WI38 (cell line): ENCODE results near the gene MAPT.
"Not testable (repeated sequence)": the region's sequence is repeated elsewhere in the genome, so short reads cannot be mapped to it uniquely, and the experiment has no call there.

Experiments
- H3K4me3 ChIP-seq: 2 replicates; pipeline ENCODE4 v1.5.1; 2011; ENCODE audit warnings: low read depth, mild to moderate bottlenecking, control low read depth, low read length
- CTCF ChIP-seq: IDR thresholded peaks from 2 replicates; pipeline ENCODE4 v1.5.1; 2012; ENCODE audit warnings: low read depth, mild to moderate bottlenecking, control low read depth, low read length

The MAPT gene

GRCh38 chr17:45954914-45955313, 60.6 kb downstream of the MAPT start:
- H3K4me3 ChIP-seq: no peak overlapping the region
- no peak for TF ChIP-seq CTCF

- H3K4me3 ChIP-seq: no peak overlapping the region
- TF ChIP-seq CTCF: no peak
Observed at GRCh38 chr17:45955326-45955725, 61.0 kb downstream of the MAPT start.

GRCh38 chr17:45956090-45956489, 61.7 kb downstream of the MAPT start:
- TF ChIP-seq CTCF: no peak

DNA sequence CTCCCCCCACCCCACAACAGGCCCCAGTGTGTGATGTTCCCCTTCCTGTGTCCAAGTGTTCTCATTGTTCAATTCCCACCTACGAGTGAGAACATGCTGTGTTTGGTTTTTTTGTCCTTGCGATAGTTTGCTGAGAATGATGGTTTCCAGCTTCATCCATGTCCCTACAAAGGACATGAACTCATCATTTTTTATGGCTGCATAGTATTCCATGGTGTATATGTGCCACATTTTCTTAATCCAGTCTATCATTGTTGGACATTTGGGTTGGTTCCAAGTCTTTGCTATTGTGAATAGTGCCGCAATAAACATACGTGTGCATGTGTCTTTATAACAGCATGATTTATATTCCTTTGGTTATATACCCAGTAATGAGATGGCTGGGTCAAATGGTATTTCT, 62.4 kb downstream of the MAPT start:
- H3K4me3 ChIP-seq: not testable (repeated sequence)

More at GRCh38 chr17:45956090-45956489, 61.7 kb downstream of the MAPT start:
- no peak overlapping the region for H3K4me3 ChIP-seq

DNA sequence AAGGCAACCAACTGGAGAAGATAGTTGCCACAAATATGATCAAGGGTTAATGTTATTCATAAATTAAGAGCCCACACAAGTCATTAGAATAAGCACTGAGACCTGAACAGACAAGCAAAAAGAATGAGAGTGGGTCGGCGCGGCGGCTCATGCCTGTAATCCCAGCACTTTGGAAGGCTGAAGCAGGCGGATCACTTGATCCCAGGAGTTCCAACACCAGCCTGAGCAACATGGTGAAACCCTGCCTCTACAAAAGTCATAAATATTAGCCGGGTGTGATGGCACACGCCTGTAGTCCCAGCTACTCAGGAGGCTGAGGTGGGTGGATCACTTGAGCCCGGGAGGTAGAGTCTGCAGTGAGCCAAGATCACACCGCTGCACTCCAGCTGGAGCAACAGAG, 64.0 kb downstream of the MAPT start:
- TF ChIP-seq CTCF: no peak
- H3K4me3 ChIP-seq: no peak overlapping the region

- no peak for TF ChIP-seq CTCF
- no peak overlapping the region for H3K4me3 ChIP-seq
Observed at GRCh38 chr17:45958994-45959665, 64.8 kb downstream of the MAPT start.

DNA sequence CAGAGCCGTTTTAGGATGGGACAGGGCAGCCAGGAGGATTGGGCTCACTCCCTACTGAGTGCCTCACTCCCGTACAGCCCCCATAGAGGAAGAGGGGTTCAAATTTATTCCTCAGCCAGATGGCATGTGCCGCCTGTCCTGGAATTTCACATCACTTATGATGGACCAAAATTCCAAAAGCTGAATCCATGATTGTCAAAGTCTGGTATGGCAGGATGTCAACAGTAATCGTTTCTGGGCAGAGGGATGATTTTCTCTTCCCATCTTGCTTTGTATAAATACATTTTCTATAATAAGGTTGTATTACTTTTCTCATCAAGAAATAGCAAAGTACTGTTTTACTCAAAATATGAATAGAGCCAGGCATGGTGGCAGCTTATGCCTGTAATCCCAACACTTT, 66.0 kb downstream of the MAPT start:
- no peak for TF ChIP-seq CTCF
- H3K4me3 ChIP-seq: no peak overlapping the region

DNA sequence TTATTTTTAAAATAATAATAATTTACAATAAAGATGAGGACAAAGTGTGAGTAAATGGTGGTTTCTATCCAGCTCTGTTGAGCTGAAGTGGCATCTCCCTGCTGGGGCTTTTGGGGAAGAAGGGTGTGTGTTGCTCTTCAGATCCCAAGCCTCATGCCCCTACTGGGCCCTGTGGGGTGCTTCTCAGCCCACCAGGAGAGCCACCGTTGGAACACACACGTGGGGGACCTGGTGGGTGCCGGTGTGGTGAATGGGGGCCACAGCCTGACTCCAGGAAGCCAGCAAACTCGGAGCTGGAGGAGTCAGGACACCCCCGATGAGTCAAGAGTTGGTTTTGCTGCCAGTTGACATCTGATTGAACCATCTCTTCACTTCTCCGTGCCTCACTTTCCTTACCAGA, 66.9 kb downstream of the MAPT start:
- TF ChIP-seq CTCF: no peak
- no peak overlapping the region for H3K4me3 ChIP-seq
